BLaER1 (cell line): Measurements from ENCODE around the gene DENND6B.

Experiments used
- H3K27ac ChIP-seq: shearing (Covaris generic); formaldehyde crosslinking; 2 replicates; pipeline ENCODE4 v1.8.1; 2022
- H3K27me3 ChIP-seq: shearing (Covaris generic); formaldehyde crosslinking; 2 replicates; pipeline ENCODE4 v1.8.1; 2022
- H3K36me3 ChIP-seq: shearing (Covaris generic); formaldehyde crosslinking; 2 replicates; pipeline ENCODE4 v1.8.1; 2022
- H3K4me1 ChIP-seq: shearing (Covaris generic); formaldehyde crosslinking; 2 replicates; pipeline ENCODE4 v1.8.1; 2022
- H3K4me2 ChIP-seq: shearing (Covaris generic); formaldehyde crosslinking; 2 replicates; pipeline ENCODE4 v1.8.1; 2022
- H3K4me3 ChIP-seq: shearing (Covaris generic); formaldehyde crosslinking; 2 replicates; pipeline ENCODE4 v1.8.1; 2022
- H3K9ac ChIP-seq: shearing (Covaris generic); formaldehyde crosslinking; 2 replicates; pipeline ENCODE4 v1.8.1; 2022
- H3K9me3 ChIP-seq: shearing (Covaris generic); formaldehyde crosslinking; 2 replicates; pipeline ENCODE4 v1.8.1; 2022
- H4K20me1 ChIP-seq: shearing (Covaris generic); formaldehyde crosslinking; 2 replicates; pipeline ENCODE4 v1.8.1; 2022
- Cebpa-rat ChIP-seq: shearing (Covaris generic); IDR thresholded peaks from 2 replicates; pipeline ENCODE4 v1.8.1; 2022

DENND6B gene

GRCh38 chr22:50305923-50306566 lies 20.8 kb downstream of the DENND6B start:
- peak overlapping the region; percentile 99 for H3K4me3 ChIP-seq
- peak overlapping the region; percentile 98 for H3K27ac ChIP-seq
- H3K9me3 ChIP-seq, result no peaks in the 10 kb centered on the region
- H3K27me3 ChIP-seq, result no peaks in the 10 kb centered on the region
- H3K9ac ChIP-seq, result peak overlapping the region; percentile 99
- no peaks in the 10 kb centered on the region for H3K36me3 ChIP-seq
- peaks cover 83% of the 10 kb centered on the region for H3K4me1 ChIP-seq
- peak overlapping the region; percentile 100 for H3K4me2 ChIP-seq
- no peak for TF ChIP-seq Cebpa-rat
- peaks cover 62% of the 10 kb centered on the region for H4K20me1 ChIP-seq

GRCh38 chr22:50305393-50305922 lies 21.4 kb downstream of the DENND6B start:
- Histone ChIP-seq H3K27ac (peak overlapping the region; percentile 98), H3K4me2 (peak overlapping the region; percentile 100), H3K9me3 (no peaks in the 10 kb centered on the region), H3K27me3 (no peaks in the 10 kb centered on the region), H3K4me3 (peak overlapping the region; percentile 99), H3K9ac (peak overlapping the region; percentile 99), H3K36me3 (no peaks in the 10 kb centered on the region), H4K20me1 (peaks cover 65% of the 10 kb centered on the region), H3K4me1 (peaks cover 83% of the 10 kb centered on the region)
- TF ChIP-seq Cebpa-rat, result no peak

- H4K20me1 ChIP-seq, result peaks cover 68% of the 10 kb centered on the region
- H3K4me3 ChIP-seq, result peak overlapping the region; percentile 99
- H3K27me3 ChIP-seq, result no peaks in the 10 kb centered on the region
- peaks cover 83% of the 10 kb centered on the region for H3K4me1 ChIP-seq
- no peaks in the 10 kb centered on the region for H3K36me3 ChIP-seq
- peak overlapping the region; percentile 99 for H3K9ac ChIP-seq
- H3K27ac ChIP-seq, result peak overlapping the region; percentile 98
- H3K9me3 ChIP-seq, result no peaks in the 10 kb centered on the region
- no peak for TF ChIP-seq Cebpa-rat
- peak overlapping the region; percentile 100 for H3K4me2 ChIP-seq
These were observed 22.1 kb downstream of the DENND6B start for GRCh38 chr22:50304528-50305392.

GRCh38 chr22:50303848-50304527 lies 22.8 kb downstream of the DENND6B start:
- peak overlapping the region; percentile 98 for H3K27ac ChIP-seq
- no peaks in the 10 kb centered on the region for H3K9me3 ChIP-seq
- peaks cover 82% of the 10 kb centered on the region for H3K4me1 ChIP-seq
- H3K4me3 ChIP-seq, result peak overlapping the region; percentile 66
- H4K20me1 ChIP-seq, result peaks cover 73% of the 10 kb centered on the region
- no peaks in the 10 kb centered on the region for H3K36me3 ChIP-seq
- no peak for TF ChIP-seq Cebpa-rat
- H3K4me2 ChIP-seq, result peak overlapping the region; percentile 100
- peak overlapping the region; percentile 99 for H3K9ac ChIP-seq
- no peaks in the 10 kb centered on the region for H3K27me3 ChIP-seq

- H3K9me3 ChIP-seq, result no peaks in the 10 kb centered on the region
- H4K20me1 ChIP-seq, result peaks cover 78% of the 10 kb centered on the region
- no peak for TF ChIP-seq Cebpa-rat
- H3K4me1 ChIP-seq, result peaks cover 82% of the 10 kb centered on the region
- H3K27ac ChIP-seq, result peak overlapping the region; percentile 98
- no peaks in the 10 kb centered on the region for H3K27me3 ChIP-seq
- H3K4me3 ChIP-seq, result peak overlapping the region; percentile 66
- H3K36me3 ChIP-seq, result 0 out of 2 replicates have a peak, but pooled peaks cover 3% of the 10 kb centered on the region
- peak overlapping the region; percentile 100 for H3K4me2 ChIP-seq
- H3K9ac ChIP-seq, result peak overlapping the region; percentile 99
These were observed 23.3 kb downstream of the DENND6B start for GRCh38 chr22:50303515-50303847.

GRCh38 chr22:50302564-50302963 lies 24.2 kb downstream of the DENND6B start:
- Histone ChIP-seq H3K9me3 (no peaks in the 10 kb centered on the region), H3K4me1 (peaks cover 84% of the 10 kb centered on the region), H3K9ac (peak overlapping the region; percentile 99), H4K20me1 (peaks cover 87% of the 10 kb centered on the region), H3K36me3 (0 out of 2 replicates have a peak, but pooled peaks cover 6% of the 10 kb centered on the region), H3K4me2 (peak overlapping the region; percentile 100), H3K27me3 (no peaks in the 10 kb centered on the region), H3K27ac (peak overlapping the region; percentile 98), H3K4me3 (peak overlapping the region; percentile 66)
- TF ChIP-seq Cebpa-rat, result no peak

DNA sequence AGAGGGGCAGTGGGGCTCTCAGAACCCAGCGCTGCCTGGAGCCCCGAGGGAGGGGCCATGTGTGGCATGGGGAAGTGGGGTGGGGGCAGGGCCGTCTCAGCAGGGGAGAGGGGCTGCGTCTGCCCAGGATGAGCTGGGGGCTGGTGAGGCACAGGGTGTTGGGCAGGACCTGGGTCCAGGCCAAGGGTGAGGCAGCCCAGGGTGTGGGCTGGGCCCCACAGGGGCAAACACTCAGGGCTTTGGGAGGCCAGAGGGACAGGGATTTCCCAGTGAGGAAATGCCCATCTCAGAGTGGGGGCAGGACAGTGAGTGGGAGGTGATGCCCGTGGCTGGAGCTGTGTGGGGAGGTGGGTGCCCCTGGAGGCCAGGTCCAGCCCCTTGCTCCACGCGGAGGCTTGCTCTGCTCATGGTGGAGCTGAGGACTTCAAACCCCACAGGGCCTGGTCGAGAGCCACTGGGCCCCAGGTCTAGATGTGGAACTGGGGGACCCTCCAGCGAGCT lies 24.7 kb downstream of the DENND6B start:
- H4K20me1 ChIP-seq, result peaks cover 92% of the 10 kb centered on the region
- 0 out of 2 replicates have a peak, but pooled peaks cover 6% of the 10 kb centered on the region for H3K36me3 ChIP-seq
- peak overlapping the region; percentile 100 for H3K4me2 ChIP-seq
- no peaks in the 10 kb centered on the region for H3K9me3 ChIP-seq
- H3K9ac ChIP-seq, result peak overlapping the region; percentile 99
- TF ChIP-seq Cebpa-rat, result no peak
- H3K27ac ChIP-seq, result peak overlapping the region; percentile 98
- no peaks in the 10 kb centered on the region for H3K27me3 ChIP-seq
- peak overlapping the region; percentile 66 for H3K4me3 ChIP-seq
- H3K4me1 ChIP-seq, result peaks cover 89% of the 10 kb centered on the region

- Histone ChIP-seq H3K4me1 (peaks cover 94% of the 10 kb centered on the region), H4K20me1 (peaks cover 97% of the 10 kb centered on the region), H3K9me3 (no peaks in the 10 kb centered on the region), H3K27ac (peak overlapping the region; percentile 98), H3K36me3 (0 out of 2 replicates have a peak, but pooled peaks cover 6% of the 10 kb centered on the region), H3K4me3 (peak overlapping the region; percentile 66), H3K4me2 (peak overlapping the region; percentile 100), H3K9ac (peak overlapping the region; percentile 99), H3K27me3 (no peaks in the 10 kb centered on the region)
- TF ChIP-seq Cebpa-rat, result no peak
These were observed 25.2 kb downstream of the DENND6B start for GRCh38 chr22:50301581-50301991.

GRCh38 chr22:50300620-50301257 lies 26.1 kb downstream of the DENND6B start:
- no peaks in the 10 kb centered on the region for H3K27me3 ChIP-seq
- H3K9ac ChIP-seq, result peak overlapping the region; percentile 99; the same call in 1 of the 2 replicates
- no peaks in the 10 kb centered on the region for H3K9me3 ChIP-seq
- H3K36me3 ChIP-seq, result 0 out of 2 replicates have a peak, but pooled peaks cover 6% of the 10 kb centered on the region
- TF ChIP-seq Cebpa-rat, result no peak
- peak overlapping the region; percentile 100 for H3K4me2 ChIP-seq
- peaks cover 100% of the 10 kb centered on the region for H4K20me1 ChIP-seq
- H3K4me1 ChIP-seq, result peaks cover 98% of the 10 kb centered on the region
- peak overlapping the region; percentile 66 for H3K4me3 ChIP-seq
- peak overlapping the region; percentile 98 for H3K27ac ChIP-seq
